ENCODE measurements around the gene CLMN.

CLMN gene

GRCh38 chr14:95296966-95297365 lies 22.7 kb downstream of the CLMN start:
- DNase-seq = no peak
- H3K9me3 ChIP-seq = no peaks in the 10 kb centered on the region
- H3K4me1 ChIP-seq = peaks cover 4% of the 10 kb centered on the region
- no peak overlapping the region for H3K4me3 ChIP-seq (ENCODE audit: low read depth, low read length)
- no peak for TF ChIP-seq CTCF (IDR thresholded peaks at IDR 0.05; ENCODE audit: low read depth, low read length)
- no peaks in the 10 kb centered on the region for H3K36me3 ChIP-seq
- no peaks in the 10 kb centered on the region for H3K27me3 ChIP-seq

GRCh38 chr14:95295600-95296376 lies 23.9 kb downstream of the CLMN start:
- H3K27me3 ChIP-seq = no peaks in the 10 kb centered on the region
- peaks cover 11% of the 10 kb centered on the region for H3K4me1 ChIP-seq
- H3K36me3 ChIP-seq = no peaks in the 10 kb centered on the region
- no peaks in the 10 kb centered on the region for H3K9me3 ChIP-seq
- DNase-seq = no peak
- no peak for TF ChIP-seq CTCF (IDR thresholded peaks at IDR 0.05; ENCODE audit: low read depth, low read length)
- no peak overlapping the region for H3K4me3 ChIP-seq (ENCODE audit: low read depth, low read length)

GRCh38 chr14:95294834-95295599 lies 24.7 kb downstream of the CLMN start:
- TF ChIP-seq CTCF (IDR thresholded peaks at IDR 0.05; ENCODE audit: low read depth, low read length) = no peak
- no peaks in the 10 kb centered on the region for H3K27me3 ChIP-seq
- no peaks in the 10 kb centered on the region for H3K36me3 ChIP-seq
- H3K9me3 ChIP-seq = no peaks in the 10 kb centered on the region
- no peak overlapping the region for H3K4me3 ChIP-seq (ENCODE audit: low read depth, low read length)
- peaks cover 11% of the 10 kb centered on the region for H3K4me1 ChIP-seq
- peak; percentile 42 for DNase-seq

- peaks cover 11% of the 10 kb centered on the region for H3K4me1 ChIP-seq
- no peak for DNase-seq
- no peaks in the 10 kb centered on the region for H3K9me3 ChIP-seq
- H3K4me3 ChIP-seq (ENCODE audit: low read depth, low read length) = no peak overlapping the region
- no peaks in the 10 kb centered on the region for H3K27me3 ChIP-seq
- H3K36me3 ChIP-seq = no peaks in the 10 kb centered on the region
- no peak for TF ChIP-seq CTCF (IDR thresholded peaks at IDR 0.05; ENCODE audit: low read depth, low read length)
Observed at GRCh38 chr14:95294320-95294719, 25.4 kb downstream of the CLMN start.

GRCh38 chr14:95293449-95293848 lies 26.3 kb downstream of the CLMN start:
- Histone ChIP-seq H3K27me3 (no peaks in the 10 kb centered on the region), H3K4me1 (peaks cover 11% of the 10 kb centered on the region), H3K9me3 (peaks cover 6% of the 10 kb centered on the region; the same call in 1 of the 2 replicates), H3K36me3 (no peaks in the 10 kb centered on the region), H3K4me3 (ENCODE audit: low read depth, low read length) (no peak overlapping the region)
- DNase-seq = no peak
- TF ChIP-seq CTCF (IDR thresholded peaks at IDR 0.05; ENCODE audit: low read depth, low read length) = no peak
